ENCODE results near the gene CAMSAP2. TPM values are rescaled to one million over a fixed set of nuclear protein-coding genes. Genes with fewer than 3 reads are reported as not detected.
"Not testable (repeated sequence)": the region's sequence is repeated elsewhere in the genome, so short reads cannot be mapped to it uniquely, and the experiment has no call there.

CAMSAP2 gene
- total and polyA plus RNA-seq, 3 donors from 2014 or later, result 16.0 to 34.7 (median 28.4) TPM

DNA sequence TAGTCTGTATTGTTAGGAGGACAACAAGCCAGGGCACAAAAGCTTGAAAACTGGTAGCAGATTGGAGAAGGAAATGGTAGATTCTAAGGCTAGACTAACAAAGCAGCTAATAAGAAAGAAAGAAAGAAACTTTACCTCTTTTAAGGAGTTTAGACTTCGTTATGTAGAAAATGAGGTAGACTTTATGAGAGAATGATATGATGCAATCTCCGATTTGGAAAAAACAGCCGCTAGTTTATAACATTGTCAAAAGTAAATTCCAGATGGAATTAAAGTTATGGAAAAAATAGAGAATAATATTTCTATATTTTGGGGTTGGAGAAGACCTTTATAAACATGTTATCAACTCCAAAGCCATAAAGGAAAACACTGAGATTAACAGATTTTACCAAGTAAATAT is 67.0 kb downstream of the CAMSAP2 start:
- 92% methylated on average over 3 of the region's 3 CpGs for WGBS, 2 donors
- no peak overlapping the region for H3K4me3 ChIP-seq
- DNase-seq, result no peak
- TF ChIP-seq, protein P1, sequence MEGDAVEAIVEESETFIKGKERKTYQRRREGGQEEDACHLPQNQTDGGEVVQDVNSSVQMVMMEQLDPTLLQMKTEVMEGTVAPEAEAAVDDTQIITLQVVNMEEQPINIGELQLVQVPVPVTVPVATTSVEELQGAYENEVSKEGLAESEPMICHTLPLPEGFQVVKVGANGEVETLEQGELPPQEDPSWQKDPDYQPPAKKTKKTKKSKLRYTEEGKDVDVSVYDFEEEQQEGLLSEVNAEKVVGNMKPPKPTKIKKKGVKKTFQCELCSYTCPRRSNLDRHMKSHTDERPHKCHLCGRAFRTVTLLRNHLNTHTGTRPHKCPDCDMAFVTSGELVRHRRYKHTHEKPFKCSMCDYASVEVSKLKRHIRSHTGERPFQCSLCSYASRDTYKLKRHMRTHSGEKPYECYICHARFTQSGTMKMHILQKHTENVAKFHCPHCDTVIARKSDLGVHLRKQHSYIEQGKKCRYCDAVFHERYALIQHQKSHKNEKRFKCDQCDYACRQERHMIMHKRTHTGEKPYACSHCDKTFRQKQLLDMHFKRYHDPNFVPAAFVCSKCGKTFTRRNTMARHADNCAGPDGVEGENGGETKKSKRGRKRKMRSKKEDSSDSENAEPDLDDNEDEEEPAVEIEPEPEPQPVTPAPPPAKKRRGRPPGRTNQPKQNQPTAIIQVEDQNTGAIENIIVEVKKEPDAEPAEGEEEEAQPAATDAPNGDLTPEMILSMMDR (IDR thresholded peaks at IDR 0.05), result no peak
- no peak for TF ChIP-seq POLR2A (IDR thresholded peaks at IDR 0.05)
- intact Hi-C loops (cut with DNase I; ENCODE audit: low total_unique reads), result loop anchor here (5.0 kb wide), 1 partner anchor 183 kb away; the partner anchor contains the start of gene KIF14
- H3K27ac ChIP-seq, result no peak overlapping the region
- no peaks in the 10 kb centered on the region for H3K36me3 ChIP-seq (ENCODE audit: low read depth, missing control alignments)
- no peaks in the 10 kb centered on the region for H3K9me3 ChIP-seq
- H3K4me1 ChIP-seq, result no peaks in the 10 kb centered on the region
- H3K27me3 ChIP-seq, result no peaks in the 10 kb centered on the region

DNA sequence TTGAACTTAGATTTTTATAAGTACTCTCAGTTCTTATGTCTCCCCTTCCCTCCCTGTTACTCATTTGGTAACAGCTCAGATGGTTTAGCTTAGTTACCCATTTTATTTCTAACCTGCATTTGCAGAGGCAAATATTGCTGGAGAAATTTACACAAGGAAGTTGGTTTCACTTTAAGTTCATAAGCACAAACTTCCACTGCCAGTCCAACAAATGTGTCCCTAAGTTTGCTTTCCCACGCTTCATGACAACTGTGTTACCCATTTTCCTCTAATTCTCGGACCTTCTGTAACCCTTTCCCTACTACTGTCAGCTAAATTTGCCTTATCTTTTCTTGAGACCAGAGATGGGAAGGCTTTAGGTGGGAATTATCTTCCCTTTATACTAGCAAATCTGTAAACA is 70.2 kb downstream of the CAMSAP2 start:
- no peak for DNase-seq
- no peaks in the 10 kb centered on the region for H3K36me3 ChIP-seq (ENCODE audit: low read depth, missing control alignments)
- H3K9me3 ChIP-seq, result no peaks in the 10 kb centered on the region
- H3K4me1 ChIP-seq, result no peaks in the 10 kb centered on the region
- intact Hi-C loops (cut with DNase I; ENCODE audit: low total_unique reads), result loop anchor here (5.0 kb wide), 1 partner anchor 187 kb away; the partner anchor contains the start of gene KIF14
- TF ChIP-seq POLR2A (IDR thresholded peaks at IDR 0.05), result no peak
- TF ChIP-seq, protein P1 (IDR thresholded peaks at IDR 0.05), result no peak
- no peak overlapping the region for H3K27ac ChIP-seq
- 88 to 92% methylated on average over 2 of the region's 2 CpGs for WGBS, 2 donors
- no peak overlapping the region for H3K4me3 ChIP-seq
- H3K27me3 ChIP-seq, result no peaks in the 10 kb centered on the region

DNA sequence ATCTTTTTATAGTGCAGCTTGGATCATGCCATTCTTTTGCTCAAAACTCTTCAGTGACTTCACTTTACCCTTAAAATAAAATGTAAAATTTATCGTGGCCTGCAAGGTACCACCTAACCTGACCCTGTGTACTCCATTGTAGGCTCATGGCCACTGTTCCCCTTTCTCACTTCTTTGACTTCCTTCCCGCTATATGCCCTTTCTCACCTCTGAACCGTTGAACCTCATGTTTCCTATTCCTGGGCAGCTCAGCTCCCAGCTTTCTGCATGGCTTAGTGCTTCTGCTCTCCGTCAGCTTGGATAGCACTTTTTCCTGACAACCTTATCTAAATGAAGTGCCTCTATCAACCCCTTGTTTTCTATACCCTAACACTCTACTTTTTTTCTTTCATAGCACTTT is 73.0 kb downstream of the CAMSAP2 start:
- TF ChIP-seq, protein P1 (IDR thresholded peaks at IDR 0.05), result no peak
- 73 to 79% methylated on average over 4 of the region's 4 CpGs for WGBS, 2 donors
- DNase-seq, result no peak
- H3K36me3 ChIP-seq (ENCODE audit: low read depth, missing control alignments), result no peaks in the 10 kb centered on the region
- no peaks in the 10 kb centered on the region for H3K9me3 ChIP-seq
- intact Hi-C loops (cut with DNase I; ENCODE audit: low total_unique reads), result no loop called here
- no peaks in the 10 kb centered on the region for H3K4me1 ChIP-seq
- H3K27ac ChIP-seq, result no peak overlapping the region
- no peaks in the 10 kb centered on the region for H3K27me3 ChIP-seq
- no peak overlapping the region for H3K4me3 ChIP-seq

DNA sequence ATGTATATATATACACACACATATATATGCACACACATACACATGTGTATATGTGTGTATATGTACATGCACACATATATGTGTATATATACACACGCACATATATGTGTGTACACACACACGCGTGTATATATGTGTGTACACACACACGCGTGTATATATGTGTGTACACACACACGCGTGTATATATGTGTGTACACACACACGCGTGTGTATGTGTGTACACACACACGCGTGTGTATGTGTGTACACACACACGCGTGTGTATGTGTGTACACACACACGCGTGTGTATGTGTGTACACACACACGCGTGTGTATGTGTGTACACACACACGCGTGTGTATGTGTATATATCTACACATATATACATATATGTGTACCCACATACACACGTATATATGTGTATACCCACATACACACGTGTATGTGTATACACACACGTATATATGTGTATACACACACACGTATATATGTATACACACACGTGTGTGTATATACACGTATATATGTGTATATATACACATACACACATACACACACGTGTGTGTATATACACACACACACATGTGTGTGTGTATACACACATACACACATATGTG is 78.0 kb downstream of the CAMSAP2 start:
- H3K27ac ChIP-seq; H3K4me3 ChIP-seq; H3K9me3 ChIP-seq; DNase-seq; intact Hi-C loops (cut with DNase I; ENCODE audit: low total_unique reads); H3K4me1 ChIP-seq; H3K36me3 ChIP-seq (ENCODE audit: low read depth, missing control alignments); H3K27me3 ChIP-seq: not testable (repeated sequence)
- WGBS, 2 donors, result 64 to 72% methylated on average over 24 to 26 of the region's 26 CpGs

DNA sequence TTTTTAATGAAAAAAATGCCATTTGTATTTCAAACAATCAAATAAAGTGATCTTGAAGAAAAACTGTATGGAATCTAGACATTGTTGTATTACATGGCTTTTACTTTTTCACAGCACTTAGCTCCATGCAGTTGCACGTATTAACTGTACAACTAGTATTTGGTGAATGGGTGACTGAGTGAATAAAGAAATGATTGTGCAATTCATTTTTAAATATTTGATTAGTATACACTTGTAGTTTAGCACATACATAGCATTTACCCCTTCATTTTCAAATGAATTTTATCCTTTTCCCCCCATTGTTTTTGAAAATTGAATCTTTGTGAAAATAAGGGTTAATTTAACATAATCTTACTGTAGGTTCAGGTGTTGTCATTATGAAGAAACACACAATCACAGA is 79.6 kb downstream of the CAMSAP2 start:
- TF ChIP-seq POLR2A (IDR thresholded peaks at IDR 0.05), result no peak
- TF ChIP-seq, protein P1 (IDR thresholded peaks at IDR 0.05), result no peak
- intact Hi-C loops (cut with DNase I; ENCODE audit: low total_unique reads), result no loop called here
- no peaks in the 10 kb centered on the region for H3K9me3 ChIP-seq
- no peaks in the 10 kb centered on the region for H3K36me3 ChIP-seq (ENCODE audit: low read depth, missing control alignments)
- no peaks in the 10 kb centered on the region for H3K27me3 ChIP-seq
- no peaks in the 10 kb centered on the region for H3K4me1 ChIP-seq
- H3K27ac ChIP-seq, result no peak overlapping the region
- no peak overlapping the region for H3K4me3 ChIP-seq
- WGBS, 2 donors, result 64 to 86% methylated on average over 1 of the region's 1 CpG
- DNase-seq, result no peak
